Body of pancreas (tissue), 4 donors: Measurements from ENCODE around the gene MYPOP. TPM values are rescaled to one million over a fixed set of nuclear protein-coding genes. Genes with fewer than 3 reads are reported as not detected.

Source experiments
- ATAC-seq: fragments of 150-250 bp; one replicate; pipeline ENCODE4 v1.9.1; 2016
- DNase-seq, 4 donors: peaks; one replicate each; pipeline ENCODE4 v3.0.0-alpha.2; 2019
- H3K27ac ChIP-seq, 4 donors: fragments of 200-600 bp; sonication (generic); 1 replicate in 3 of 4; 2 replicates in 1 of 4; pipeline versions ENCODE4 v1.5.1 to v1.6.1; 2016 to 2019; ENCODE audit warnings: mild to moderate bottlenecking in 1 of 4, mixed read lengths in 1 of 4, moderate library complexity in 1 of 4
- H3K27me3 ChIP-seq, 2 donors: fragments of 200-600 bp; sonication (generic); one replicate each; pipeline ENCODE4 v1.6.0; 2016; ENCODE audit warnings: mild to moderate bottlenecking in 1 of 2
- H3K36me3 ChIP-seq, 2 donors: fragments of 200-600 bp; sonication (generic); replicated peaks in 1 of 2; 2 replicates each; pipeline ENCODE4 v1.5.1; 2016; ENCODE audit warnings: low read depth in 2 of 2; ENCODE audit not compliant: insufficient read depth in 1 of 2
- H3K4me1 ChIP-seq: fragments of 200-600 bp; sonication (generic); one replicate; pipeline ENCODE4 v1.6.0; 2016
- H3K4me3 ChIP-seq, 2 donors: fragments of 200-600 bp; sonication (generic); 1 replicate in 1 of 2; 2 replicates in 1 of 2; pipeline ENCODE4 v1.5.1; 2016 to 2019
- H3K9me3 ChIP-seq, 3 donors: fragments of 200-600 bp; sonication (generic); 1 replicate in 2 of 3; 2 replicates in 1 of 3; pipeline ENCODE4 v1.5.1; 2016
- CTCF ChIP-seq, 7 experiments: fragments of 450-650 bp in 4 of 7; fragments of 200-600 bp in 3 of 7; sonication (generic) in 3 of 7; IDR thresholded peaks; one replicate each; pipeline ENCODE4 v1.5.1; 2016 to 2019; ENCODE audit warnings: antibody characterized with exemption in 7 of 7
- POLR2A ChIP-seq, 3 donors: fragments of 450-650 bp; IDR thresholded peaks; one replicate each; pipeline ENCODE4 v1.6.1; 2016; ENCODE audit warnings: antibody characterized with exemption in 3 of 3, mild to moderate bottlenecking in 2 of 3
- WGBS, 2 donors: methylation state at CpG; one replicate each; pipeline ENCODE4 v1.1.5; 2017; 5-methylcytosine and 5-hydroxymethylcytosine counted together
- intact Hi-C: fragments of 100-400 bp; cut with DNase I; formaldehyde crosslinking; loops from one replicate; pipeline ENCODE4 v1.15.1; 2023
- total RNA-seq, 2 donors: library from RNA; depleted of rRNA; stranded (reverse); fragments of >200 nt; gene quantifications; one replicate each; pipeline ENCODE4 v1.1.0, GENCODE V29; 2016

Gene MYPOP
- total RNA-seq, 2 donors from 2014 or later: 6.7 to 13.5 TPM

- intact Hi-C loops: no loop called here
- no peak for ATAC-seq
- H3K4me3 ChIP-seq: peak overlapping the region; percentile 4 to 58
Observed at GRCh38 chr19:45866400-45867176, 35.8 kb downstream of the MYPOP start.

GRCh38 chr19:45865269-45865948 is 37.0 kb downstream of the MYPOP start:
- peaks cover 57% of the 10 kb centered on the region for H3K4me1 ChIP-seq
- TF ChIP-seq CTCF (IDR thresholded peaks at IDR 0.05): no peak
- TF ChIP-seq POLR2A (IDR thresholded peaks at IDR 0.05): peak in 1 of 3 donors; percentile 24
- peak overlapping the region; percentile 62 to 89 (median 78) for H3K27ac ChIP-seq
- peak in 3 of 4 donors; percentile 47 to 58 (median 50) for DNase-seq
- H3K4me3 ChIP-seq: peak overlapping the region; percentile 38 to 58
- ATAC-seq: no peak
- H3K36me3 ChIP-seq: no peaks in the 10 kb centered on the region
- intact Hi-C loops: no loop called here
- H3K27me3 ChIP-seq: no peaks in the 10 kb centered on the region
- 29 to 40% methylated on average over 8 to 9 of the region's 9 CpGs for WGBS, 2 donors
- H3K9me3 ChIP-seq: no peaks in the 10 kb centered on the region

More at GRCh38 chr19:45866400-45867176, 35.8 kb downstream of the MYPOP start:
- Histone ChIP-seq H3K36me3 (no peaks in the 10 kb centered on the region), H3K4me1 (peaks cover 52% of the 10 kb centered on the region), H3K9me3 (no peaks in the 10 kb centered on the region), H3K27ac (peak overlapping the region; percentile 22 to 89 (median 72)), H3K27me3 (no peaks in the 10 kb centered on the region)
- TF ChIP-seq CTCF (IDR thresholded peaks at IDR 0.05) (no peak), POLR2A (IDR thresholded peaks at IDR 0.05) (no peak)
- peak in 2 of 4 donors; percentile 34 to 43 for DNase-seq
- WGBS, 2 donors: 27 to 28% methylated on average over 6 to 11 of the region's 11 CpGs

GRCh38 chr19:45864629-45865082 is 37.8 kb downstream of the MYPOP start:
- WGBS, 2 donors: 15 to 19% methylated on average over 12 of the region's 12 CpGs
- Histone ChIP-seq H3K4me3 (peak overlapping the region; percentile 46 to 58), H3K27ac (peak overlapping the region; percentile 62 to 89 (median 78)), H3K27me3 (no peaks in the 10 kb centered on the region), H3K9me3 (no peaks in the 10 kb centered on the region), H3K36me3 (no peaks in the 10 kb centered on the region), H3K4me1 (peaks cover 56% of the 10 kb centered on the region)
- TF ChIP-seq CTCF (IDR thresholded peaks at IDR 0.05) (no peak), POLR2A (IDR thresholded peaks at IDR 0.05) (no peak)
- no peak for ATAC-seq
- no peak for DNase-seq
- intact Hi-C loops: no loop called here

GRCh38 chr19:45863840-45864628 is 38.4 kb downstream of the MYPOP start, which contains the start of gene FOXA3:
TSS of gene FOXA3 (plus strand) at chr19:45864326. CDS start at chr19:45864457, 131 bp downstream.
- intact Hi-C loops: no loop called here
- peak within 1 kb of the TSS; percentile 62 to 89 (median 78) for H3K27ac ChIP-seq
- H3K4me1 ChIP-seq: peaks cover 53% of the 10 kb centered on the region
- peak; percentile 75 to 83 (median 82) for DNase-seq
- TF ChIP-seq POLR2A (IDR thresholded peaks at IDR 0.05) (peak; percentile 70 to 84 (median 81)), CTCF (IDR thresholded peaks at IDR 0.05) (peak; percentile 78 to 98 (median 90))
- H3K36me3 ChIP-seq: no peaks in the 10 kb centered on the region
- H3K9me3 ChIP-seq: no peaks in the 10 kb centered on the region
- peak within 1 kb of the TSS; percentile 46 to 58 for H3K4me3 ChIP-seq
- 5 to 9% methylated on average over 16 to 40 of the region's 71 CpGs for WGBS, 2 donors
- no peaks in the 10 kb centered on the region for H3K27me3 ChIP-seq
- peak; percentile 76 for ATAC-seq
